Mesenchymal stem cell (in vitro differentiated cells and primary cell): ENCODE data around the gene ANXA6.

Experiments
- DNase-seq: peaks from one replicate; pipeline ENCODE4 v3.0.0-alpha.2; 2013
- H2AFZ ChIP-seq: one replicate; pipeline ENCODE4 v1.6.1; 2013; ENCODE audit warnings: low read depth, mild to moderate bottlenecking, control low read depth, inconsistent platforms, low read length, moderate library complexity
- H2AK5ac ChIP-seq: 2 replicates; pipeline ENCODE4 v1.6.1; 2013; ENCODE audit warnings: low read length, moderate library complexity, mild to moderate bottlenecking, inconsistent platforms; ENCODE audit not compliant: severe bottlenecking
- H2BK120ac ChIP-seq: one replicate; pipeline ENCODE4 v1.6.1; 2013; ENCODE audit warnings: low read depth, mild to moderate bottlenecking, inconsistent platforms, low read length, moderate library complexity
- H2BK12ac ChIP-seq, 2 experiments: one replicate each; pipeline ENCODE4 v1.6.1; 2013; ENCODE audit warnings: inconsistent platforms in 2 of 2, low read length in 2 of 2, mild to moderate bottlenecking in 2 of 2, moderate library complexity in 2 of 2, control low read depth in 1 of 2
- H2BK15ac ChIP-seq: one replicate; pipeline ENCODE4 v1.6.1; 2013; ENCODE audit warnings: mild to moderate bottlenecking, low read depth, inconsistent platforms; ENCODE audit not compliant: poor library complexity, severe bottlenecking
- H2BK5ac ChIP-seq: 2 replicates; pipeline ENCODE4 v1.6.1; 2013; ENCODE audit warnings: low read depth, mild to moderate bottlenecking, low read length, control low read depth, inconsistent platforms; ENCODE audit not compliant: poor library complexity, severe bottlenecking
- H3K14ac ChIP-seq, 2 experiments: one replicate each; pipeline ENCODE4 v1.6.1; 2013; ENCODE audit warnings: inconsistent platforms in 2 of 2, low read length in 2 of 2, control low read depth in 1 of 2, mild to moderate bottlenecking in 1 of 2, moderate library complexity in 1 of 2
- H3K18ac ChIP-seq, 2 experiments: one replicate each; pipeline ENCODE4 v1.6.1; 2013; ENCODE audit warnings: inconsistent platforms in 2 of 2, low read length in 2 of 2, control low read depth in 1 of 2, low read depth in 1 of 2, mild to moderate bottlenecking in 1 of 2
- H3K23ac ChIP-seq, 2 experiments: one replicate each; pipeline ENCODE4 v1.6.1; 2013; ENCODE audit warnings: inconsistent platforms in 2 of 2, low read length in 2 of 2, mild to moderate bottlenecking in 2 of 2, moderate library complexity in 2 of 2, control low read depth in 1 of 2
- H3K27ac ChIP-seq: 2 replicates; pipeline ENCODE4 v1.5.1; 2013; ENCODE audit warnings: mild to moderate bottlenecking, moderate library complexity, low read length, control low read depth, inconsistent platforms; ENCODE audit not compliant: poor library complexity, severe bottlenecking
- H3K27me3 ChIP-seq, 2 experiments: 2 replicates each; pipeline versions ENCODE4 v1.6.1 to v1.7.0; 2013; ENCODE audit warnings: low read length in 2 of 2, mild to moderate bottlenecking in 2 of 2, moderate library complexity in 2 of 2, control low read depth in 1 of 2, inconsistent platforms in 1 of 2; ENCODE audit not compliant: control insufficient read depth in 1 of 2, insufficient read depth in 1 of 2
- H3K36me3 ChIP-seq, 2 experiments: 2 replicates each; pipeline versions ENCODE4 v1.6.1 to v1.7.0; 2013; ENCODE audit warnings: low read length in 2 of 2, control low read depth in 1 of 2, inconsistent platforms in 1 of 2, low read depth in 1 of 2, mild to moderate bottlenecking in 1 of 2; ENCODE audit not compliant: insufficient read depth in 2 of 2, control insufficient read depth in 1 of 2
- H3K4ac ChIP-seq, 2 experiments: one replicate each; pipeline ENCODE4 v1.6.1; 2013; ENCODE audit warnings: inconsistent platforms in 2 of 2, low read length in 2 of 2, mild to moderate bottlenecking in 2 of 2, moderate library complexity in 2 of 2, control low read depth in 1 of 2, low read depth in 1 of 2
- H3K4me1 ChIP-seq: 2 replicates; pipeline ENCODE4 v1.6.1; 2013; ENCODE audit warnings: low read depth, low read length, control low read depth; ENCODE audit not compliant: control insufficient read depth, insufficient read depth
- H3K4me2 ChIP-seq: 2 replicates; pipeline ENCODE4 v1.6.1; 2013; ENCODE audit warnings: low read length, mild to moderate bottlenecking, inconsistent platforms; ENCODE audit not compliant: poor library complexity, severe bottlenecking
- H3K4me3 ChIP-seq, 2 experiments: 2 replicates each; pipeline versions ENCODE4 v1.5.1 to v1.7.0; 2013; ENCODE audit warnings: low read length in 2 of 2, mild to moderate bottlenecking in 2 of 2, control low read depth in 1 of 2, low read depth in 1 of 2; ENCODE audit not compliant: insufficient read depth in 1 of 2
- H3K79me1 ChIP-seq: replicated peaks from 2 replicates; pipeline ENCODE4 v1.6.1; 2013; ENCODE audit warnings: mild to moderate bottlenecking, control low read depth, low read length, inconsistent platforms; ENCODE audit not compliant: poor library complexity, severe bottlenecking
- H3K9ac ChIP-seq: 2 replicates; pipeline ENCODE4 v1.7.0; 2013; ENCODE audit warnings: mild to moderate bottlenecking, low read length, moderate library complexity
- H3K9me3 ChIP-seq: 2 replicates; pipeline ENCODE4 v1.7.0; 2013; ENCODE audit warnings: mild to moderate bottlenecking, low read length; ENCODE audit not compliant: control insufficient read depth
- H4K8ac ChIP-seq: one replicate; pipeline ENCODE4 v1.6.1; 2013; ENCODE audit warnings: inconsistent platforms, mild to moderate bottlenecking, low read length, moderate library complexity
- H4K91ac ChIP-seq: one replicate; pipeline ENCODE4 v1.6.1; 2013; ENCODE audit warnings: mild to moderate bottlenecking, low read length, inconsistent platforms
- WGBS: methylation state at CpG from one replicate; pipeline ENCODE4 v1.1.7; 2013; ENCODE audit warnings: mixed read lengths; 5-methylcytosine and 5-hydroxymethylcytosine counted together

ANXA6 gene

DNA sequence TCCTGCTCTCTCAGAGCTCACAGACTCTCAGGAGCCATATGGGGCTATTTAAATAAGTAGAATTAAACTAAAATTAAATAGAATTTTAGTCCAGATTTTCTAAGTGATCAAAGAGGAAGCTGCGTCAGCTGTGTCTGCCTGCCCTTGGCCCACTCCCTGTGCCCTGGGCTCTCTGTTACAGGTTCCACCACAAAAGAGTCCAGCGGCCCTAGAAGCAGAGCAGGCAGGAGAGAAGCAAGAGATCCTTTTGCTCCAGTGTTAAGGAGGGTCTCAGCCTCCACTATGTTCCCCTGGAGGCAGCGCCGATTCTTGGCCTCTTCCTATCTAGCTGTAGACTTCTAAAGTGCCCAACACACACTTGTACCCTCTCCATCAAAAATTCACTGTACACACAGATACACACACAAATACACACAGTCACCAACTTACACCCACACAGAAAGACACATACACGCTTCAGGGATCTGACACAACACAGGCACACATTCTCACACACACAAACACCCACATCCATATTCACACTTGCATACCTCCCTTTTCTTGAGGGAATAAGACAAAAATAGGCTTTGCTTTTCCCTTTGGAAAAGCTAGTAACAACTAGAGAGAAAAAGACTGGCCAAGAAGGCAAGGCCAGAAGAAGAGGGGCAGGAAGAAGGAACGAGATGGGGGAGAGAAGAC, 71.2 kb downstream of the ANXA6 start:
- Histone ChIP-seq H3K18ac (peak overlapping the region in 1 of 2 experiments; percentile 25), H3K23ac (no peak overlapping the region), H2BK5ac (no peak overlapping the region), H3K36me3 (no peaks in the 10 kb centered on the region), H3K79me1 (peaks cover 1% of the 10 kb centered on the region), H3K9me3 (no peaks in the 10 kb centered on the region), H3K4me2 (peak overlapping the region; percentile 20), H3K27me3 (no peaks in the 10 kb centered on the region), H2AFZ (no peak overlapping the region), H3K4me1 (peaks cover 26% of the 10 kb centered on the region), H2BK12ac (peak overlapping the region in 1 of 2 experiments; percentile 43), H3K9ac (peak overlapping the region; percentile 6), H3K4ac (no peak overlapping the region), H4K91ac (no peak overlapping the region), H3K14ac (peak overlapping the region in 1 of 2 experiments; percentile 19), H3K4me3 (peak overlapping the region in 1 of 2 experiments; percentile 10), H2AK5ac (peak overlapping the region; percentile 61), H4K8ac (no peak overlapping the region), H3K27ac (peak overlapping the region; percentile 12), H2BK120ac (no peak overlapping the region), H2BK15ac (no peak overlapping the region)
- WGBS = 93% methylated on average over 6 of the region's 6 CpGs
- DNase-seq = no peak

DNA sequence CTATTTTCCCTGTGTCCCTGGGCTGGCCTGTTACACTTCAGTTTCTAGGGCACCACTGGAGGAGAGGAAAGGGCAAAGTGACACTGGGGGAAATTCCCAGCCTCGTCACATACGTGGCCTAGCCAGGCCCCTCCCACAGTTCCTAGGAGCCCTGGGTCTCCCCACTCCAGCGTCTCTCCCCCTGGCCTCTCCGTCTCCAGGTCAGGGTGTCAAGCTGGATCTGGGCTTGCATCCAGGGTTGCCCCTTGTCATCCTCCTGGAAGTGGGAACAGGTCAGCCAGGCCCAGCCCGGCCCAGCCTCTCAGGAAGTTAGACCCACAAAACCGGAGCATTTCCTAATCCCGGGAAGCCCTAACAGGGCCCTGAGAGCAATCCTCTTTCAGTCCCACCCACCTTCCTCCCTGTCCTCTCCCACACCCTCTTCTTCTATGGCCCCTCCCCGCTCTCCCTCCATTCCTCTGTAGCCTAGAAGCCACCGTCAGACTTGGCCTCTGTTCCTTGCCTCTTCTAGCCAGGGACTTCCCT, 72.0 kb downstream of the ANXA6 start:
- H4K8ac ChIP-seq = peak overlapping the region; percentile 52
- no peak overlapping the region for H2AFZ ChIP-seq
- peak; percentile 87 for DNase-seq
- H3K4me3 ChIP-seq = no peak overlapping the region
- peak overlapping the region; percentile 38 to 81 for H2BK12ac ChIP-seq
- peak overlapping the region; percentile 2 for H3K4me2 ChIP-seq
- H3K4ac ChIP-seq = no peak overlapping the region
- 62% methylated on average over 7 of the region's 9 CpGs for WGBS
- no peak overlapping the region for H3K23ac ChIP-seq
- peak overlapping the region in 1 of 2 experiments; percentile 4 for H3K18ac ChIP-seq
- peak overlapping the region; percentile 57 for H2AK5ac ChIP-seq
- no peaks in the 10 kb centered on the region for H3K36me3 ChIP-seq
- peak overlapping the region; percentile 49 for H3K9ac ChIP-seq
- no peak overlapping the region for H3K14ac ChIP-seq
- no peaks in the 10 kb centered on the region for H3K27me3 ChIP-seq
- H3K27ac ChIP-seq = peak overlapping the region; percentile 0
- H3K9me3 ChIP-seq = no peaks in the 10 kb centered on the region
- no peak overlapping the region for H2BK5ac ChIP-seq
- H3K4me1 ChIP-seq = peaks cover 26% of the 10 kb centered on the region
- peaks cover 1% of the 10 kb centered on the region for H3K79me1 ChIP-seq
- no peak overlapping the region for H2BK120ac ChIP-seq
- H4K91ac ChIP-seq = no peak overlapping the region
- H2BK15ac ChIP-seq = peak overlapping the region; percentile 21

DNA sequence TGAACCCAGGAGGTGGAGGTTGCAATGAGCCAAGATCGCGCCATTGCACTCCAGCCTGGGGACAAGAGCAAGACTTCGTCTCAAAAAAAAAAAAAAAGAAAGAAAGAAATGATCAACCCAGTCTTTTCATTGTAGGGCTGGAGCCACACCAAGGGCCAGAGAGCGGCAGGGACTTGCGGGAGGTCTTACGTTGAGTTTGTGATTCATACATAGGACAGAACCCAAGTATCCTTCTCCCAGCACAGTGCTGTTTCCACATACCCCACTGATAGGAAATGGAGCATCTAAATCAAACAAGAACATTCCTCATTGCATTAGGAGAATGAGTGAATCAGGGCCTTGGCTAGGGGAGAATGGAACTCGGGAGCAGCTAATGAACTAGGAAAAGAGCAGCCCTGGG, 73.2 kb downstream of the ANXA6 start:
- 98% methylated on average over 7 of the region's 7 CpGs for WGBS
- H3K27me3 ChIP-seq = no peaks in the 10 kb centered on the region
- no peak overlapping the region for H3K9ac ChIP-seq
- no peak overlapping the region for H3K4ac ChIP-seq
- H3K27ac ChIP-seq = no peak overlapping the region
- H2AFZ ChIP-seq = no peak overlapping the region
- peaks cover 23% of the 10 kb centered on the region for H3K4me1 ChIP-seq
- H3K4me3 ChIP-seq = no peak overlapping the region
- no peak overlapping the region for H2BK15ac ChIP-seq
- H3K4me2 ChIP-seq = no peak overlapping the region
- peaks cover 1% of the 10 kb centered on the region for H3K79me1 ChIP-seq
- no peak overlapping the region for H3K23ac ChIP-seq
- no peaks in the 10 kb centered on the region for H3K36me3 ChIP-seq
- H3K9me3 ChIP-seq = no peaks in the 10 kb centered on the region
- H3K18ac ChIP-seq = no peak overlapping the region
- no peak overlapping the region for H2BK120ac ChIP-seq
- no peak overlapping the region for H2AK5ac ChIP-seq
- no peak overlapping the region for H4K91ac ChIP-seq
- DNase-seq = peak; percentile 39
- no peak overlapping the region for H4K8ac ChIP-seq
- no peak overlapping the region for H2BK5ac ChIP-seq
- H3K14ac ChIP-seq = no peak overlapping the region
- peak overlapping the region in 1 of 2 experiments; percentile 24 for H2BK12ac ChIP-seq

DNA sequence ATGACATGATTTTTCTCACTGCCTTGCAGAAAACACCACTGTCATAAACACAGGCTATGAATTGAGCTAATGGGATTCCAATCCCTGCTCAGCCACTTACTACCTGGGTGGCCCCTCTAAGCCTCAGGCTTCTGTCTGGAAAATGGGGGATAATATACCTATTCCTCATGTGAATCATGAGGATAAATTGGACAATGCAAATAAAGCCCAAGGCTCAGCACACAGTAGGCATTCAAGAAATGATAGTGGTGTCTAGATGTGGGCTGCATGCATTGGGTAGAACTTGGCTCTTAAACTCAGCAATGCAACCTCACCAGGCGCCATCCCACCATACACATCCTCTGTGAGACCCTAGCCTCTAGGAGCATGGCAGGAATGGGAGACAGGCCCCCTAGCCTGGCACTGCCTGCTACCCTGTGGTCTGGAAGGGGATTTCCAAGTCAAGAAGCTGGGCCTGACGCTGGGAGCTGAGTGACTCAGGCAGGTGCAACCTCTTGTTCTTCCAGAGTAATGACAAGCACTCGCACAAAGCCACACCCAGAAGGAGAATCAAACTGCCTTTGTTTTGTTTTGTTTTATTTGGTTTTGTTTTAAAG, 74.4 kb downstream of the ANXA6 start:
- no peak overlapping the region for H2BK12ac ChIP-seq
- H2BK5ac ChIP-seq = no peak overlapping the region
- WGBS = 67% methylated on average over 2 of the region's 3 CpGs
- peak overlapping the region in 1 of 2 experiments; percentile 37 for H3K4ac ChIP-seq
- peak; percentile 50 for DNase-seq
- H4K91ac ChIP-seq = no peak overlapping the region
- no peak overlapping the region for H2BK15ac ChIP-seq
- H3K18ac ChIP-seq = no peak overlapping the region
- H3K9me3 ChIP-seq = no peaks in the 10 kb centered on the region
- H3K14ac ChIP-seq = peak overlapping the region in 1 of 2 experiments; percentile 41
- H3K9ac ChIP-seq = no peak overlapping the region
- no peaks in the 10 kb centered on the region for H3K27me3 ChIP-seq
- H3K36me3 ChIP-seq = peaks cover 0 to 5% of the 10 kb centered on the region in 2 experiments
- H2BK120ac ChIP-seq = no peak overlapping the region
- no peak overlapping the region for H4K8ac ChIP-seq
- H2AK5ac ChIP-seq = peak overlapping the region; percentile 1
- peaks cover 30% of the 10 kb centered on the region for H3K4me1 ChIP-seq
- no peak overlapping the region for H3K4me2 ChIP-seq
- peak overlapping the region in 1 of 2 experiments; percentile 79 for H3K23ac ChIP-seq
- H2AFZ ChIP-seq = no peak overlapping the region
- H3K27ac ChIP-seq = no peak overlapping the region
- H3K79me1 ChIP-seq = peaks cover 1% of the 10 kb centered on the region
- H3K4me3 ChIP-seq = no peak overlapping the region
